Panc1 (cell line): Measurements from ENCODE around the gene C4orf17. TPM values are rescaled to one million over a fixed set of nuclear protein-coding genes. Genes with fewer than 3 reads are reported as not detected.
"Not testable (repeated sequence)": the region's sequence is repeated elsewhere in the genome, so short reads cannot be mapped to it uniquely, and the experiment has no call there.

Experiments
- ATAC-seq: fragments of 200-7000 bp; cut with Tn5 transposase; 2 replicates; pipeline ENCODE4 v1.9.1; 2020; ENCODE audit warnings: mild to moderate bottlenecking, moderate library complexity
- BruUV-seq: library from RNA; stranded (reverse); fragments of 400-500 nt; replicated peaks from 2 replicates; lab custom pipeline; 2021; lab: Mats Ljungman, UMichigan
- CTCF ChIA-PET: fragments of 300-600 bp; sonication (Branson Sonifier 250); formaldehyde crosslinking; loops from one replicate; lab custom pipeline; 2022; ENCODE audit warnings: antibody characterized with exemption; lab: Charles Lee
- POLR2A ChIA-PET: fragments of 300-600 bp; sonication (Branson Sonifier 250); formaldehyde crosslinking; loops from one replicate; lab custom pipeline; 2022; ENCODE audit warnings: antibody characterized with exemption; lab: Charles Lee
- DNase-seq: peaks from one replicate; pipeline ENCODE4 v3.0.0-alpha.2; 2010; ENCODE audit warnings: low read depth, low spot score
- H3K27ac ChIP-seq: 2 replicates; pipeline ENCODE4 v1.5.1; 2011; ENCODE audit warnings: mild to moderate bottlenecking, low read length, inconsistent platforms
- H3K27me3 ChIP-seq: fragments of 200-500 bp; sonication (Bioruptor generic); 2 replicates; pipeline ENCODE4 v1.6.0; 2014; ENCODE audit warnings: low read length, inconsistent platforms; ENCODE audit not compliant: control insufficient read depth, insufficient read depth
- H3K36me3 ChIP-seq: fragments of 200-500 bp; sonication (Bioruptor generic); 2 replicates; pipeline ENCODE4 v1.5.1; 2014; ENCODE audit warnings: inconsistent platforms, mild to moderate bottlenecking, low read length, moderate library complexity; ENCODE audit not compliant: control insufficient read depth, insufficient read depth
- H3K4me1 ChIP-seq: 2 replicates; pipeline ENCODE4 v1.5.1; 2011; ENCODE audit warnings: inconsistent platforms, mild to moderate bottlenecking, low read length, moderate library complexity; ENCODE audit not compliant: control insufficient read depth, insufficient read depth
- H3K4me3 ChIP-seq, 2 experiments: 2 replicates each; pipeline ENCODE4 v1.5.1; 2011 to 2012; ENCODE audit warnings: low read depth in 2 of 2, low read length in 2 of 2, mild to moderate bottlenecking in 2 of 2, inconsistent platforms in 1 of 2, moderate library complexity in 1 of 2
- H3K9me3 ChIP-seq: fragments of 200-500 bp; sonication (Bioruptor generic); 2 replicates; pipeline ENCODE4 v1.5.1; 2014; ENCODE audit warnings: low read depth, mild to moderate bottlenecking, inconsistent platforms, low read length, moderate library complexity; ENCODE audit not compliant: control insufficient read depth, insufficient read depth
- POLR2AphosphoS5 ChIP-seq: IDR thresholded peaks from 2 replicates; pipeline ENCODE4 v1.6.1; 2012; ENCODE audit warnings: mild to moderate bottlenecking, low read depth, low read length, moderate library complexity
- REST ChIP-seq, 2 experiments: IDR thresholded peaks; 2 replicates each; pipeline ENCODE4 v1.6.1; 2011 to 2012; ENCODE audit warnings: low read depth in 2 of 2, control low read depth in 1 of 2, low read length in 1 of 2, mild to moderate bottlenecking in 1 of 2, moderate library complexity in 1 of 2; ENCODE audit not compliant: insufficient read depth in 1 of 2
- SIN3A ChIP-seq: IDR thresholded peaks from 2 replicates; pipeline ENCODE4 v1.6.1; 2012; ENCODE audit warnings: low read depth, mild to moderate bottlenecking, low read length, moderate library complexity, borderline replicate concordance; ENCODE audit not compliant: insufficient read depth
- TCF7L2 ChIP-seq: IDR thresholded peaks from 2 replicates; pipeline ENCODE4 v1.6.1; 2011; ENCODE audit warnings: mild to moderate bottlenecking, low read depth, low read length, inconsistent platforms
- in situ Hi-C: cut with HindIII; loops from 2 replicates; pipeline ENCODE4 v1.10.0; 2016; ENCODE audit warnings: low sequenced_read_pairs, low pct_unique_long_range_greater_than_20kb
- intact Hi-C: fragments of 100-400 bp; cut with micrococcal nuclease; formaldehyde crosslinking; loops from one replicate; pipeline ENCODE4 v1.10.0; 2022; ENCODE audit not compliant: unreplicated experiment
- total RNA-seq: library from RNA; stranded (reverse); gene quantifications from one replicate; pipeline ENCODE4 v1.2.1, GENCODE V29; 2021; ENCODE audit not compliant: unreplicated experiment
- TF ChIP-seq, protein P1 (sequence below): fragments of 450-650 bp; IDR thresholded peaks from 2 replicates; pipeline ENCODE4 v1.5.1; 2017; ENCODE audit warnings: mild to moderate bottlenecking

The C4orf17 gene
- total RNA-seq, 1 experiment from 2014 or later, result not detected

DNA sequence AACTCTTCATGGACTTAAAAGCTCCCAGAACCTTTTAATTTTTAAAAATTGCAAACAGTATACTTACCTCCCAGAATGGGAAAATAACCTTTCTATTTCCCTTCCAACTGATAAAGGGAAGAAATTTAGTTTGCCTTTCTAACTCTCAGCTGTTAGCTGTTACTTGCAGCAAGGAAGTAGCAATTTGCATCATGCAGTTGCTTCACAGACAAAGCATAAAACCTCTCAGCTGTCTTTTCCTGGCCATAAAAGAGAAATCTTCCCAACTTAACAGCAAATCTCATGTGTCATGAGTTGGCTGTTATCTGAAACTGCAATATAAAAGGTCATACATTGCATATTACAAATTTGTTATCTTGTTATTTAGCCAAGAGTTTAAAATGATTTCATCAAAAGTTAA lies 18.4 kb downstream of the C4orf17 start:
- H3K4me3 ChIP-seq, result no peak overlapping the region
- DNase-seq, result no peak
- TF ChIP-seq TCF7L2 (no peak), POLR2AphosphoS5 (no peak), SIN3A (no peak), REST (IDR thresholded peaks at IDR 0.05; ENCODE audit: insufficient read depth in 1 of 2, low read depth in 2 of 2, low read length in 1 of 2) (no peak)
- TF ChIP-seq, protein P1, sequence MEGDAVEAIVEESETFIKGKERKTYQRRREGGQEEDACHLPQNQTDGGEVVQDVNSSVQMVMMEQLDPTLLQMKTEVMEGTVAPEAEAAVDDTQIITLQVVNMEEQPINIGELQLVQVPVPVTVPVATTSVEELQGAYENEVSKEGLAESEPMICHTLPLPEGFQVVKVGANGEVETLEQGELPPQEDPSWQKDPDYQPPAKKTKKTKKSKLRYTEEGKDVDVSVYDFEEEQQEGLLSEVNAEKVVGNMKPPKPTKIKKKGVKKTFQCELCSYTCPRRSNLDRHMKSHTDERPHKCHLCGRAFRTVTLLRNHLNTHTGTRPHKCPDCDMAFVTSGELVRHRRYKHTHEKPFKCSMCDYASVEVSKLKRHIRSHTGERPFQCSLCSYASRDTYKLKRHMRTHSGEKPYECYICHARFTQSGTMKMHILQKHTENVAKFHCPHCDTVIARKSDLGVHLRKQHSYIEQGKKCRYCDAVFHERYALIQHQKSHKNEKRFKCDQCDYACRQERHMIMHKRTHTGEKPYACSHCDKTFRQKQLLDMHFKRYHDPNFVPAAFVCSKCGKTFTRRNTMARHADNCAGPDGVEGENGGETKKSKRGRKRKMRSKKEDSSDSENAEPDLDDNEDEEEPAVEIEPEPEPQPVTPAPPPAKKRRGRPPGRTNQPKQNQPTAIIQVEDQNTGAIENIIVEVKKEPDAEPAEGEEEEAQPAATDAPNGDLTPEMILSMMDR, result no peak
- BruUV-seq, result no TSS peak
- CTCF ChIA-PET, result no interaction called here
- no peak overlapping the region for H3K27ac ChIP-seq
- H3K27me3 ChIP-seq, result no peaks in the 10 kb centered on the region
- POLR2A ChIA-PET, result no interaction called here
- no peak for ATAC-seq
- H3K36me3 ChIP-seq, result no peaks in the 10 kb centered on the region
- intact Hi-C loops (no loop called here), in situ Hi-C loops (no loop called here)
- no peaks in the 10 kb centered on the region for H3K4me1 ChIP-seq
- no peaks in the 10 kb centered on the region for H3K9me3 ChIP-seq

GRCh38 chr4:99529956-99530355 lies 19.1 kb downstream of the C4orf17 start:
- TF ChIP-seq SIN3A, result no peak
- TF ChIP-seq REST (IDR thresholded peaks at IDR 0.05; ENCODE audit: insufficient read depth in 1 of 2, low read depth in 2 of 2, low read length in 1 of 2), result no peak
- TF ChIP-seq POLR2AphosphoS5, result no peak
- no peak for TF ChIP-seq TCF7L2
- TF ChIP-seq, protein P1, result no peak
- Histone ChIP-seq H3K4me1 (no peaks in the 10 kb centered on the region), H3K27me3 (no peaks in the 10 kb centered on the region), H3K27ac (no peak overlapping the region), H3K9me3 (no peaks in the 10 kb centered on the region), H3K4me3 (no peak overlapping the region), H3K36me3 (no peaks in the 10 kb centered on the region)
- intact Hi-C loops, result no loop called here
- POLR2A ChIA-PET, result no interaction called here
- in situ Hi-C loops, result no loop called here
- no TSS peak for BruUV-seq
- CTCF ChIA-PET, result no interaction called here
- no peak for DNase-seq
- ATAC-seq, result no peak

- BruUV-seq, intact Hi-C loops: not testable (repeated sequence)
These were observed 23.9 kb downstream of the C4orf17 start for GRCh38 chr4:99534699-99535098.

More at GRCh38 chr4:99534699-99535098, 23.9 kb downstream of the C4orf17 start:
- H3K4me3 ChIP-seq, H3K36me3 ChIP-seq, in situ Hi-C loops, H3K27ac ChIP-seq, POLR2A ChIA-PET, ATAC-seq, H3K4me1 ChIP-seq, H3K9me3 ChIP-seq, H3K27me3 ChIP-seq, CTCF ChIA-PET, DNase-seq: not testable (repeated sequence)
